H9 (cell line): ENCODE measurements around the gene HEATR5A. TPM values are rescaled to one million over a fixed set of nuclear protein-coding genes. Genes with fewer than 3 reads are reported as not detected.

Source experiments
- DNase-seq: peaks from one replicate; pipeline ENCODE4 v3.0.0-alpha.2; 2017
- H2AFZ ChIP-seq: one replicate; pipeline ENCODE4 v1.6.1; 2013; ENCODE audit warnings: mild to moderate bottlenecking, low read length, control low read depth, moderate library complexity
- H2AK5ac ChIP-seq: 2 replicates; pipeline ENCODE4 v1.6.1; 2013; ENCODE audit warnings: low read length, control low read depth, mixed read lengths; ENCODE audit not compliant: insufficient read length
- H2BK120ac ChIP-seq: one replicate; pipeline ENCODE4 v1.6.1; 2013; ENCODE audit warnings: low read depth, mild to moderate bottlenecking, low read length, control low read depth, inconsistent platforms; ENCODE audit not compliant: poor library complexity, severe bottlenecking
- H2BK12ac ChIP-seq: 2 replicates; pipeline ENCODE4 v1.6.1; 2013; ENCODE audit warnings: low read length, control low read depth, mixed read lengths, low read depth; ENCODE audit not compliant: insufficient read length
- H2BK15ac ChIP-seq: 2 replicates; pipeline ENCODE4 v1.6.1; 2013; ENCODE audit warnings: low read depth, low read length, control low read depth
- H2BK20ac ChIP-seq: one replicate; pipeline ENCODE4 v1.6.1; 2013; ENCODE audit warnings: low read depth, mild to moderate bottlenecking, low read length, control low read depth, inconsistent platforms; ENCODE audit not compliant: poor library complexity, severe bottlenecking
- H2BK5ac ChIP-seq: 2 replicates; pipeline ENCODE4 v1.6.1; 2013; ENCODE audit warnings: low read length, control low read depth, mixed read lengths; ENCODE audit not compliant: insufficient read length
- H3K14ac ChIP-seq: 2 replicates; pipeline ENCODE4 v1.6.1; 2013; ENCODE audit warnings: low read length, control low read depth; ENCODE audit not compliant: insufficient read depth
- H3K18ac ChIP-seq: 2 replicates; pipeline ENCODE4 v1.6.1; 2013; ENCODE audit warnings: low read depth, mild to moderate bottlenecking, mixed read lengths, low read length, control low read depth; ENCODE audit not compliant: insufficient read length
- H3K23ac ChIP-seq: 2 replicates; pipeline ENCODE4 v1.6.1; 2013; ENCODE audit warnings: low read length, control low read depth, mixed read lengths, low read depth; ENCODE audit not compliant: insufficient read length
- H3K23me2 ChIP-seq: 2 replicates; pipeline ENCODE4 v1.6.1; 2013; ENCODE audit warnings: low read depth, mild to moderate bottlenecking, mixed read lengths, low read length, control low read depth; ENCODE audit not compliant: insufficient read length, poor library complexity, severe bottlenecking
- H3K27ac ChIP-seq: 2 replicates; pipeline ENCODE4 v1.5.1; 2013; ENCODE audit warnings: low read length, control low read depth, mixed read lengths, low read depth; ENCODE audit not compliant: insufficient read length
- H3K27me3 ChIP-seq: 2 replicates; pipeline ENCODE4 v1.6.1; 2013; ENCODE audit warnings: low read length, control low read depth, inconsistent platforms; ENCODE audit not compliant: insufficient read depth
- H3K4ac ChIP-seq: 2 replicates; pipeline ENCODE4 v1.6.1; 2013; ENCODE audit warnings: low read depth, mild to moderate bottlenecking, control low read depth, inconsistent platforms, low read length, moderate library complexity
- H3K4me1 ChIP-seq: 2 replicates; pipeline ENCODE4 v1.6.1; 2013; ENCODE audit warnings: low read length, control low read depth, inconsistent platforms; ENCODE audit not compliant: insufficient read depth
- H3K4me2 ChIP-seq: 2 replicates; pipeline ENCODE4 v1.6.1; 2013; ENCODE audit warnings: low read length, control low read depth, mixed read lengths; ENCODE audit not compliant: insufficient read length, insufficient read depth
- H3K56ac ChIP-seq: 2 replicates; pipeline ENCODE4 v1.6.1; 2013; ENCODE audit warnings: low read depth, mild to moderate bottlenecking, mixed read lengths, low read length, control low read depth; ENCODE audit not compliant: insufficient read length
- H3K79me1 ChIP-seq: 2 replicates; pipeline ENCODE4 v1.6.1; 2013; ENCODE audit warnings: low read depth, mild to moderate bottlenecking, moderate library complexity, low read length, control low read depth, inconsistent platforms; ENCODE audit not compliant: insufficient read depth, poor library complexity, severe bottlenecking
- H3K79me2 ChIP-seq: 2 replicates; pipeline ENCODE4 v1.6.1; 2013; ENCODE audit warnings: low read length, control low read depth, inconsistent platforms; ENCODE audit not compliant: insufficient read depth
- H3K9ac ChIP-seq: 2 replicates; pipeline ENCODE4 v1.6.1; 2013; ENCODE audit warnings: low read length, control low read depth, mixed read lengths; ENCODE audit not compliant: insufficient read length; ENCODE audit errors: extremely low read depth
- H3K9me3 ChIP-seq: one replicate; pipeline ENCODE4 v1.6.1; 2013; ENCODE audit warnings: low read depth, low read length, inconsistent platforms; ENCODE audit not compliant: control insufficient read depth
- H3T11ph ChIP-seq: one replicate; pipeline ENCODE4 v1.6.1; 2013; ENCODE audit warnings: mild to moderate bottlenecking, low read length, control low read depth, inconsistent platforms
- H4K20me1 ChIP-seq: one replicate; pipeline ENCODE4 v1.6.1; 2013; ENCODE audit not compliant: control insufficient read depth, insufficient read length, insufficient read depth
- H4K5ac ChIP-seq: 2 replicates; pipeline ENCODE4 v1.6.1; 2013; ENCODE audit warnings: low read depth, mild to moderate bottlenecking, mixed read lengths, low read length, control low read depth; ENCODE audit not compliant: insufficient read length
- H4K8ac ChIP-seq: replicated peaks from 2 replicates; pipeline ENCODE4 v1.6.1; 2013; ENCODE audit warnings: low read length, control low read depth, mixed read lengths, low read depth; ENCODE audit not compliant: insufficient read length
- H4K91ac ChIP-seq: 2 replicates; pipeline ENCODE4 v1.6.1; 2013; ENCODE audit warnings: low read depth, mild to moderate bottlenecking, moderate library complexity, mixed read lengths, low read length, control low read depth; ENCODE audit not compliant: insufficient read length
- H3K27ac Mint-ChIP-seq, 3 experiments: 2 replicates in 2 of 3; 3 replicates in 1 of 3; pipeline ENCODE4 v1.8.0; 2020 to 2021; ENCODE audit warnings: mixed read lengths in 3 of 3, mild to moderate bottlenecking in 1 of 3, moderate library complexity in 1 of 3
- H3K27me3 Mint-ChIP-seq: 2 replicates; pipeline ENCODE4 v1.8.0; 2021; ENCODE audit warnings: low read depth, mild to moderate bottlenecking, moderate library complexity, mixed read lengths
- H3K36me3 Mint-ChIP-seq, 3 experiments: 2 replicates in 2 of 3; 3 replicates in 1 of 3; pipeline ENCODE4 v1.8.0; 2020 to 2021; ENCODE audit warnings: low read depth in 3 of 3, mixed read lengths in 3 of 3; ENCODE audit not compliant: insufficient read depth in 1 of 3
- H3K4me1 Mint-ChIP-seq, 2 experiments: 2 replicates each; pipeline ENCODE4 v1.8.0; 2020; ENCODE audit warnings: mixed read lengths in 2 of 2
- H3K4me3 Mint-ChIP-seq, 2 experiments: 2 replicates in 1 of 2; 3 replicates in 1 of 2; pipeline ENCODE4 v1.8.0; 2020 to 2021; ENCODE audit warnings: mild to moderate bottlenecking in 2 of 2, mixed read lengths in 2 of 2, moderate library complexity in 1 of 2
- H3K9me3 Mint-ChIP-seq, 2 experiments: 2 replicates in 1 of 2; 3 replicates in 1 of 2; pipeline ENCODE4 v1.8.0; 2020; ENCODE audit warnings: mild to moderate bottlenecking in 2 of 2, mixed read lengths in 2 of 2, moderate library complexity in 1 of 2
- WGBS: extraction: QIAGEN DNeasy Blood & Tissue Kit; methylation state at CpG from one replicate; pipeline ENCODE4 v1.1.7; 2013; ENCODE audit warnings: missing lambda C conversion rate, low lambda C conversion rate, mixed read lengths; ENCODE audit not compliant: insufficient read length; ENCODE audit errors: extremely low coverage; 5-methylcytosine and 5-hydroxymethylcytosine counted together
- total RNA-seq: library from RNA; stranded (reverse); gene quantifications from 2 replicates; pipeline ENCODE4 v1.2.1, GENCODE V29; 2021
- TF ChIP-seq, protein P1 (sequence below): fragments of 200-600 bp; sonication (generic); conservative IDR thresholded peaks from 3 replicates; pipeline ENCODE4 v1.8.0; 2021; ENCODE audit warnings: antibody characterized with exemption, mild to moderate bottlenecking

The HEATR5A gene
- total RNA-seq, 1 experiment from 2014 or later: 21.2 TPM

DNA sequence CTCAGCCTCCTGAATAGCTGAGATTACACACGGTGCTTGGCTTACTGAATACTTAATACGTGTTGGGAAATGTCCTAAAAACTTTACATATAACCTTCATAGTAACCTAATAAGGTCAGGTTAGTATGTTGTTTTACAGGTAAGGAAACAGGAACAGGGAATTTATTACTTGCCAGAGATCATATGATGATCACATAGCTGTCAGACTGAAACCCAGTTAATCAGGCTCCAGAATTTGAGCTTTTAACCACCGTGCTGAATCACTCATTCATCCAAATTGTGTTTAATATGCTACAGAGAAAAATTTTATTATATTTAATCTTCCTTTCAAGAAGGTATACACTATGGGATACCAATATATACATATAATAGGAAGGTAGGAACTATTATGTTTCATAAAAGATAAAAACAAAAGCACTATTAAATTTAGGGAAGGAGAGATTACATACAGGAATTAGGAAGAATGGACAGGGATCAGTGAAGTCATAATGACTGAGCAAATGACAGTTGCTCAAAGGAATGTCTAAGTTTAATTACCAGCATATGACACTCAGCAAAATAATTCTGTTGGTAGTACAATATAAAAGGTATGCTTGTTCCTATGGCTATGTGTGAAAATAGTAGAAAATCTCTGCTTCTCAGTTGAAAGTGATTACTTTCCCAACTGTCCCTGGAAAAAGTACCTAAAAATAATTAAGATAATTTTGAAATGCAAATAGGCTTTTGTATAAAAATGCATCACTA, 59.3 kb downstream of the HEATR5A start:
- Histone ChIP-seq H3K9me3 (no peaks in the 10 kb centered on the region), H3K9ac (no peak overlapping the region), H3K14ac (no peak overlapping the region), H3K79me1 (no peaks in the 10 kb centered on the region), H2BK12ac (no peak overlapping the region), H3K4me1 (no peaks in the 10 kb centered on the region), H4K20me1 (no peaks in the 10 kb centered on the region), H2BK5ac (no peak overlapping the region), H3K56ac (no peak overlapping the region), H2AK5ac (no peak overlapping the region), H3T11ph (no peak overlapping the region), H2BK15ac (no peak overlapping the region), H3K18ac (no peak overlapping the region), H3K27ac (no peak overlapping the region), H4K91ac (no peak overlapping the region), H3K4me2 (no peak overlapping the region), H2AFZ (no peak overlapping the region), H2BK20ac (no peak overlapping the region), H3K4ac (no peak overlapping the region), H3K79me2 (no peaks in the 10 kb centered on the region), H3K23me2 (no peaks in the 10 kb centered on the region), H4K5ac (no peak overlapping the region), H4K8ac (no peak overlapping the region), H3K27me3 (no peaks in the 10 kb centered on the region), H3K23ac (no peak overlapping the region), H2BK120ac (no peak overlapping the region)
- Mint-ChIP-seq H3K4me3 (no peak overlapping the region), H3K27ac (no peak overlapping the region), H3K27me3 (no peaks in the 10 kb centered on the region), H3K9me3 (no peaks in the 10 kb centered on the region), H3K36me3 (peaks cover 0 to 4% (median 0%) of the 10 kb centered on the region in 3 experiments; a peak in 1 of 7 replicates), H3K4me1 (no peaks in the 10 kb centered on the region)
- no peak for DNase-seq
- WGBS: no CpG with 5 or more reads among the region's 3 CpGs
- TF ChIP-seq, protein P1, sequence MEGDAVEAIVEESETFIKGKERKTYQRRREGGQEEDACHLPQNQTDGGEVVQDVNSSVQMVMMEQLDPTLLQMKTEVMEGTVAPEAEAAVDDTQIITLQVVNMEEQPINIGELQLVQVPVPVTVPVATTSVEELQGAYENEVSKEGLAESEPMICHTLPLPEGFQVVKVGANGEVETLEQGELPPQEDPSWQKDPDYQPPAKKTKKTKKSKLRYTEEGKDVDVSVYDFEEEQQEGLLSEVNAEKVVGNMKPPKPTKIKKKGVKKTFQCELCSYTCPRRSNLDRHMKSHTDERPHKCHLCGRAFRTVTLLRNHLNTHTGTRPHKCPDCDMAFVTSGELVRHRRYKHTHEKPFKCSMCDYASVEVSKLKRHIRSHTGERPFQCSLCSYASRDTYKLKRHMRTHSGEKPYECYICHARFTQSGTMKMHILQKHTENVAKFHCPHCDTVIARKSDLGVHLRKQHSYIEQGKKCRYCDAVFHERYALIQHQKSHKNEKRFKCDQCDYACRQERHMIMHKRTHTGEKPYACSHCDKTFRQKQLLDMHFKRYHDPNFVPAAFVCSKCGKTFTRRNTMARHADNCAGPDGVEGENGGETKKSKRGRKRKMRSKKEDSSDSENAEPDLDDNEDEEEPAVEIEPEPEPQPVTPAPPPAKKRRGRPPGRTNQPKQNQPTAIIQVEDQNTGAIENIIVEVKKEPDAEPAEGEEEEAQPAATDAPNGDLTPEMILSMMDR: no peak
